Measurements from ENCODE around the gene IDNK. TPM values are rescaled to one million over a fixed set of nuclear protein-coding genes. Genes with fewer than 3 reads are reported as not detected.

IDNK gene
- total RNA-seq, 4 donors from 2014 or later = 2.7 to 4.6 (median 3.0) TPM

DNA sequence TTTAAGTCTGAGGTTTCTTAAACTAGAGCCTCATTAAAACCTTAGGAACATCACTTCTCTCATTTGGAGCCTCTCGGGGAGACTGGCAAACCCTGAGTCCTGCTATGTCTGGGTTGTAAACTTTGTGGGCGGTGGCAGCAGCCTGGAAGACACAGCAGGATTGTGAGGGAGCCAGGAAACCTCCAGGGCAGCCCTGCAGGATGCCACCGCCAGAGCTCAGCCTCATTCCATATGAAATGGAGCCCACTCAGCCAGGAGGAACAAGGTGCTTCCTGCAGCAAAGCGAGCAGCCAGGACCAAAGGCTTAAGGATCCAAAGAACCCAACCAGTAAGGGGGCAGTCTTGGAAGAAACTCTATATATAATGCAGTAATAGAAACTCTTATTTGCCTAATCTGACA lies 37.9 kb upstream of the IDNK start:
- Histone ChIP-seq H3K4me1 (peaks cover 0 to 9% (median 0%) of the 10 kb centered on the region in 4 donors), H3K36me3 (peaks cover 0 to 8% (median 0%) of the 10 kb centered on the region in 3 donors), H3K9me3 (no peaks in the 10 kb centered on the region), H3K27ac (no peak overlapping the region), H3K27me3 (no peaks in the 10 kb centered on the region), H3K4me3 (no peak overlapping the region)
- no peak for DNase-seq (ENCODE audit: low spot score in 2 of 2)
- no peak for TF ChIP-seq POLR2A (IDR thresholded peaks at IDR 0.05)
- TF ChIP-seq, protein P1, sequence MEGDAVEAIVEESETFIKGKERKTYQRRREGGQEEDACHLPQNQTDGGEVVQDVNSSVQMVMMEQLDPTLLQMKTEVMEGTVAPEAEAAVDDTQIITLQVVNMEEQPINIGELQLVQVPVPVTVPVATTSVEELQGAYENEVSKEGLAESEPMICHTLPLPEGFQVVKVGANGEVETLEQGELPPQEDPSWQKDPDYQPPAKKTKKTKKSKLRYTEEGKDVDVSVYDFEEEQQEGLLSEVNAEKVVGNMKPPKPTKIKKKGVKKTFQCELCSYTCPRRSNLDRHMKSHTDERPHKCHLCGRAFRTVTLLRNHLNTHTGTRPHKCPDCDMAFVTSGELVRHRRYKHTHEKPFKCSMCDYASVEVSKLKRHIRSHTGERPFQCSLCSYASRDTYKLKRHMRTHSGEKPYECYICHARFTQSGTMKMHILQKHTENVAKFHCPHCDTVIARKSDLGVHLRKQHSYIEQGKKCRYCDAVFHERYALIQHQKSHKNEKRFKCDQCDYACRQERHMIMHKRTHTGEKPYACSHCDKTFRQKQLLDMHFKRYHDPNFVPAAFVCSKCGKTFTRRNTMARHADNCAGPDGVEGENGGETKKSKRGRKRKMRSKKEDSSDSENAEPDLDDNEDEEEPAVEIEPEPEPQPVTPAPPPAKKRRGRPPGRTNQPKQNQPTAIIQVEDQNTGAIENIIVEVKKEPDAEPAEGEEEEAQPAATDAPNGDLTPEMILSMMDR (IDR thresholded peaks at IDR 0.05) = no peak
- TF ChIP-seq EP300 (IDR thresholded peaks at IDR 0.05) = no peak
- 72 to 83% methylated on average over 4 of the region's 4 CpGs for WGBS, 2 donors

DNA sequence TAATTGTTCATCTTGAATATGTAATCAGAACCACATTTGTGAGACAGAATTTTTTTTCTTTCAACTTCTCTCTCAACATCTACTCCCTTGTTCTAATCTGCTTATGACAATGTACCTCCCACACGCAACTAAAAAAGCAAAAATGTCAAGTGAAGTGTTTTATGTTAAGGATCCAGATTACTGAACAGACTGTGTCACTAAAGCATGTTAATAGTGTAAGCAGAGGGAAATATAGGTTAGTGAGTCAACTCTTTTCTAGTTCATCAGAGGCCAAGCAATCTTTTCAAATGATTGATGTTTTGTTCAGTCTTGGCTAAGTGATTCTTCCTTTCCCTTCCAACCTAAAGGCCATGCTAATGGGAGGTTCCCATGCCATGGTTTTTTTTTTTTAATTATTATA lies 34.7 kb upstream of the IDNK start:
- Histone ChIP-seq H3K4me1 (peaks cover 0 to 2% (median 0%) of the 10 kb centered on the region in 4 donors), H3K27ac (no peak overlapping the region), H3K27me3 (no peaks in the 10 kb centered on the region), H3K4me3 (no peak overlapping the region), H3K9me3 (no peaks in the 10 kb centered on the region), H3K36me3 (peaks cover 0 to 8% (median 0%) of the 10 kb centered on the region in 3 donors)
- no peak for DNase-seq (ENCODE audit: low spot score in 2 of 2)
- TF ChIP-seq POLR2A (IDR thresholded peaks at IDR 0.05) (no peak), EP300 (IDR thresholded peaks at IDR 0.05) (no peak)
- TF ChIP-seq, protein P1 (IDR thresholded peaks at IDR 0.05) = no peak
- 63 to 78% methylated on average over 1 of the region's 1 CpG for WGBS, 2 donors

DNA sequence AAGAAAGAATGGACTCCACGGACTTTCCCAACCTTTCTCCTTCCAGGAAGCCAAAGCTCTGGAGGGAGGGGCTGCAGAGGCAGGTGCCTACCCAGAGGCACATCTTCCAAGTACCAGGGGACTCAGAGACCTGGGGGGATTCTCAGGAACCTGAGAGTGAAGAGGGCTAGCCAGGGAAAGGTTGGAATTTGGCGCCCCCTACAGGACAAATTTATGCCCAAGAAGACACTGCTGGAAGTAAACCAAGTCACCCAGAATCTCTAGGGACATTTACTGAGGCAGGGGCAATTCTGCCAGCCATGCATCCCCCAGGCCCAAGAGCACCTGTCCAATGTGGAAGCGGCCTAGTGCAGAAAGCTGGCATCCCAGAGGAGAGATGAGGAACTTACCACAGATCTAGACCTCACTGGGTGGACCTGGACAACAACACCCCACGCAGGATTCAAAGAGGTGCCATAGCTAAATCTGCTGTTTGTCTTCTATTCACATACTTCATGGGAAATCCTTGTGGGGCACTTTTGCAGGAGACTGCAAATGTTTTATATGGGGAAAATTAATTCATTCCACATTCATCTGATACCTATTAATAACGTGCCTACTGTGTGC lies 25.9 kb upstream of the IDNK start:
- peak in 1 of 2 donors; percentile 45 for DNase-seq (ENCODE audit: low spot score in 2 of 2)
- Histone ChIP-seq H3K4me3 (no peak overlapping the region), H3K27me3 (no peaks in the 10 kb centered on the region), H3K27ac (no peak overlapping the region), H3K9me3 (no peaks in the 10 kb centered on the region), H3K36me3 (no peaks in the 10 kb centered on the region), H3K4me1 (no peaks in the 10 kb centered on the region)
- 46 to 57% methylated on average over 5 of the region's 5 CpGs for WGBS, 2 donors
- TF ChIP-seq EP300 (IDR thresholded peaks at IDR 0.05) = no peak
- TF ChIP-seq, protein P1 (IDR thresholded peaks at IDR 0.05) = peak; percentile 46 to 57 (median 51)

DNA sequence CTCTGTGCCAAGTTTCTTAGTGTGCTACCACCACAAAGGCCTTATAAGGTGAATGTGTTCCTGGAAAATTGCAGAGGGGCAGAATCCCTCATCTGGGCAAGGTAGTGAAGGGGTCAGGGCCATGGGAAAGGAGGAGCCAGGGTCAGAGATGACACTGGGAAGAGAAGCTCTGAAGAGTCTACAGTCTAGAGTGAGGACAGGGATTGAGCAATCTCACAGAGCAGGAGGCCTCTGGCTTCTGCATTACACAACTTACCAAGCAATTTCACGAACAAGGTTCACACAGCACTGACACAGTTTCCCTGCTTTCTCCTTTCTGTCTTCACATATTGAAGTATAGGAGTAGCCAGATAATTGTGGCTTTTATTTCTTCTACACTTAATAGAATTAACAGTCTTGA lies 24.5 kb upstream of the IDNK start:
- no peaks in the 10 kb centered on the region for H3K9me3 ChIP-seq
- H3K4me1 ChIP-seq = no peaks in the 10 kb centered on the region
- 67 to 75% methylated on average over 1 of the region's 1 CpG for WGBS, 2 donors
- H3K4me3 ChIP-seq = no peak overlapping the region
- peak in 1 of 2 donors; percentile 10 for DNase-seq (ENCODE audit: low spot score in 2 of 2)
- no peak overlapping the region for H3K27ac ChIP-seq
- no peaks in the 10 kb centered on the region for H3K27me3 ChIP-seq
- TF ChIP-seq, protein P1 (IDR thresholded peaks at IDR 0.05) = no peak
- TF ChIP-seq POLR2A (IDR thresholded peaks at IDR 0.05) = no peak
- TF ChIP-seq EP300 (IDR thresholded peaks at IDR 0.05) = peak in 1 of 2 donors; percentile 14
- H3K36me3 ChIP-seq = no peaks in the 10 kb centered on the region

DNA sequence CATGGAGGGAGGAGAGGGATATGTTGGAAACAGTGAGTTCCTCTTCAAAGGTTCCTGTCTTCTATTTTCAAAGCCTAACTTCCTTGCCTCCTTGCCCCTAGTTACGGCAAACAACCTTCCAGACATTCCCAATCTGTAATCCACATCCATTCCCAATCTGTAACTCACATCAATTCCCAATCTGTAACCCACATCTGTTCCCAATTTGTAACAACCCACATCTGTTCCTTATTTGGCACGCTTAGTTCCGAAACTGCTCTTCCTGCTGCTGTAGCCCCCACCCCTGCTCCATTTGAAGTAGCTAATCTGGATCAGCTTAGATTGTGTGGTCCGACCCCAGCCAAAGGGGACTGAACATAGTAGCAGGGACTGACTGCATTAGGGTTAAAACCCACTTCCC lies 23.9 kb upstream of the IDNK start:
- WGBS, 2 donors = 61 to 69% methylated on average over 4 of the region's 4 CpGs
- DNase-seq (ENCODE audit: low spot score in 2 of 2) = no peak
- TF ChIP-seq, protein P1 (IDR thresholded peaks at IDR 0.05) = no peak
- no peak for TF ChIP-seq POLR2A (IDR thresholded peaks at IDR 0.05)
- TF ChIP-seq EP300 (IDR thresholded peaks at IDR 0.05) = no peak
- Histone ChIP-seq H3K36me3 (no peaks in the 10 kb centered on the region), H3K27ac (no peak overlapping the region), H3K27me3 (no peaks in the 10 kb centered on the region), H3K4me1 (no peaks in the 10 kb centered on the region), H3K9me3 (no peaks in the 10 kb centered on the region), H3K4me3 (no peak overlapping the region)
